Gastrocnemius medialis (tissue), 4 donors: ENCODE data around the gene LAYN.

ENCODE experiments used
- POLR2A ChIP-seq, 2 donors: fragments of 450-650 bp; IDR thresholded peaks; one replicate each; pipeline ENCODE4 v1.6.1; 2017; ENCODE audit warnings: antibody characterized with exemption in 2 of 2, mild to moderate bottlenecking in 2 of 2, moderate library complexity in 2 of 2
- TF ChIP-seq, protein P1 (sequence below), 5 experiments: fragments of 450-650 bp in 3 of 5; fragments of 200-600 bp in 2 of 5; sonication (generic) in 2 of 5; IDR thresholded peaks in 4 of 5; conservative IDR thresholded peaks in 1 of 5; 1 replicate in 4 of 5; 2 replicates in 1 of 5; pipeline ENCODE4 v1.5.1; 2016 to 2019; ENCODE audit warnings: antibody characterized with exemption in 5 of 5, mild to moderate bottlenecking in 3 of 5, moderate library complexity in 3 of 5

DNA sequence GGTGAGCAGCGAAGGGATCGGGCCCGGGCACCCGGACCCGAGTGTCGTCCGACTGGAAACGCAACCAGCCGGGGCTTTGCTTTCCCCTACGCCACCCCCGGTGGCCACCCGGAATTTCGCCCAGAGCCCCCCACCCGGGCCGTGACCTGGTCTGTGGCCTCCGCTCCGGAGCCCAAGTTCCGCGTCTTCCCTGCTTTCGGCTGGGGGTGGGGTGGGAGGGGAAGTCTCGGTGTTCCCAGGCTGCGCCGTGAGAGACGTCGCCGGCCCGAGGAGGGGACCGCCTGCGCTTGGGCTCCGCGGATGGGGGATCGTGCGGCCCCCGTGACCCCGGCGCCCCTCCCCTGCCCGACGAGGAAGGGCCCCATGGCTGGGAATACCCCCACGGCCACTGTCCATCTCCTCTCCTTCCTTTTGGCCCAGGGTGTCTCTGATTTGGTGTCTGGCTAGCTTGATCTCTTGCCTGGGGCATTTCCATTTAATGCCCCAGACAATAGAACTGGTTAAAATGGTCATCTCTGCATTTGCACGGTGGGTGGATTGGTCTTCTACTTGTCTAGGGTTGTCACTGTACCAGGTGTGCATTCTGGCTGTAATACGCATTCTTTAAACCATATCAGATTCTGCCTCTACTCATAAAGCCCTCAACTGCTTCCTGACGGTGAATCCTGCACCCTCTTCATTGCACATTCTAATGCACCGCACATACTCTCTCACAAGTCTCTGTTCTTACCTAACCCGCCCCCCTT, 62.5 kb downstream of the LAYN start:
- TF ChIP-seq, protein P1, sequence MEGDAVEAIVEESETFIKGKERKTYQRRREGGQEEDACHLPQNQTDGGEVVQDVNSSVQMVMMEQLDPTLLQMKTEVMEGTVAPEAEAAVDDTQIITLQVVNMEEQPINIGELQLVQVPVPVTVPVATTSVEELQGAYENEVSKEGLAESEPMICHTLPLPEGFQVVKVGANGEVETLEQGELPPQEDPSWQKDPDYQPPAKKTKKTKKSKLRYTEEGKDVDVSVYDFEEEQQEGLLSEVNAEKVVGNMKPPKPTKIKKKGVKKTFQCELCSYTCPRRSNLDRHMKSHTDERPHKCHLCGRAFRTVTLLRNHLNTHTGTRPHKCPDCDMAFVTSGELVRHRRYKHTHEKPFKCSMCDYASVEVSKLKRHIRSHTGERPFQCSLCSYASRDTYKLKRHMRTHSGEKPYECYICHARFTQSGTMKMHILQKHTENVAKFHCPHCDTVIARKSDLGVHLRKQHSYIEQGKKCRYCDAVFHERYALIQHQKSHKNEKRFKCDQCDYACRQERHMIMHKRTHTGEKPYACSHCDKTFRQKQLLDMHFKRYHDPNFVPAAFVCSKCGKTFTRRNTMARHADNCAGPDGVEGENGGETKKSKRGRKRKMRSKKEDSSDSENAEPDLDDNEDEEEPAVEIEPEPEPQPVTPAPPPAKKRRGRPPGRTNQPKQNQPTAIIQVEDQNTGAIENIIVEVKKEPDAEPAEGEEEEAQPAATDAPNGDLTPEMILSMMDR (IDR thresholded peaks at IDR 0.05 in 4 of 5, conservative IDR thresholded peaks at IDR 0.05 in 1 of 5), result no peak
- TF ChIP-seq POLR2A (IDR thresholded peaks at IDR 0.05), result peak in 1 of 2 donors; percentile 10
